ENCODE results near the gene HOXC11. TPM values are rescaled to one million over a fixed set of nuclear protein-coding genes. Genes with fewer than 3 reads are reported as not detected.

HOXC11 gene
- total RNA-seq, 2 experiments from 2014 or later, result not detected

GRCh38 chr12:53955036-53955775, 17.7 kb upstream of the HOXC11 start:
- Mint-ChIP-seq H3K36me3 (peaks cover 3% of the 10 kb centered on the region), H3K4me3 (no peak overlapping the region), H3K9me3 (no peaks in the 10 kb centered on the region), H3K27ac (no peak overlapping the region), H3K27me3 (peaks cover 86% of the 10 kb centered on the region), H3K4me1 (ENCODE audit: low read depth) (peaks cover 19% of the 10 kb centered on the region)
- POLR2A ChIA-PET, result no interaction called here
- intact Hi-C loops (cut with micrococcal nuclease), result no loop called here
- DNase-seq, result no peak
- CTCF ChIA-PET, result no interaction called here

GRCh38 chr12:53955776-53956250, 17.1 kb upstream of the HOXC11 start:
- peaks cover 3% of the 10 kb centered on the region for H3K36me3 Mint-ChIP-seq
- no peak overlapping the region for H3K4me3 Mint-ChIP-seq
- no peaks in the 10 kb centered on the region for H3K9me3 Mint-ChIP-seq
- H3K27me3 Mint-ChIP-seq, result peaks cover 84% of the 10 kb centered on the region
- no peak overlapping the region for H3K27ac Mint-ChIP-seq
- CTCF ChIA-PET, result no interaction called here
- intact Hi-C loops (cut with micrococcal nuclease), result loop anchor here (2.0 kb wide), 1 partner anchor 15 kb away; no protein-coding TSS in a partner anchor
- H3K4me1 Mint-ChIP-seq (ENCODE audit: low read depth), result peaks cover 20% of the 10 kb centered on the region
- POLR2A ChIA-PET, result no interaction called here
- no peak for DNase-seq

- DNase-seq, result no peak
- Mint-ChIP-seq H3K27ac (no peak overlapping the region), H3K4me1 (ENCODE audit: low read depth) (peaks cover 20% of the 10 kb centered on the region), H3K9me3 (no peaks in the 10 kb centered on the region), H3K4me3 (no peak overlapping the region), H3K27me3 (peaks cover 80% of the 10 kb centered on the region), H3K36me3 (peaks cover 3% of the 10 kb centered on the region)
- ChIA-PET CTCF (no interaction called here), POLR2A (no interaction called here)
- intact Hi-C loops (cut with micrococcal nuclease), result loop anchor here (2.0 kb wide), 1 partner anchor 14 kb away; no protein-coding TSS in a partner anchor
Observed at GRCh38 chr12:53956251-53956887, 16.6 kb upstream of the HOXC11 start.

- DNase-seq, result no peak
- peaks cover 21% of the 10 kb centered on the region for H3K4me1 Mint-ChIP-seq (ENCODE audit: low read depth)
Observed at GRCh38 chr12:53956914-53957536, 15.9 kb upstream of the HOXC11 start.

GRCh38 chr12:53958128-53958527, 14.8 kb upstream of the HOXC11 start:
- intact Hi-C loops (cut with micrococcal nuclease), result no loop called here
- Mint-ChIP-seq H3K27ac (no peak overlapping the region), H3K4me1 (ENCODE audit: low read depth) (peaks cover 20% of the 10 kb centered on the region), H3K27me3 (peaks cover 77% of the 10 kb centered on the region), H3K36me3 (peaks cover 3% of the 10 kb centered on the region), H3K9me3 (no peaks in the 10 kb centered on the region), H3K4me3 (no peak overlapping the region)
- ChIA-PET CTCF (interaction anchor here (1.0 to 1.1 kb wide), 2 partner anchors 49 to 243 kb away, joined by 3 to 4 read pairs; no protein-coding TSS in a partner anchor), POLR2A (no interaction called here)
- DNase-seq, result no peak

More at GRCh38 chr12:53956914-53957536, 15.9 kb upstream of the HOXC11 start:
- Mint-ChIP-seq H3K27me3 (peaks cover 79% of the 10 kb centered on the region), H3K27ac (no peak overlapping the region), H3K36me3 (peaks cover 3% of the 10 kb centered on the region), H3K4me3 (no peak overlapping the region), H3K9me3 (no peaks in the 10 kb centered on the region)
- POLR2A ChIA-PET, result no interaction called here
- intact Hi-C loops (cut with micrococcal nuclease), result loop anchor here (2.0 kb wide), 1 partner anchor 14 kb away; no protein-coding TSS in a partner anchor
- CTCF ChIA-PET, result no interaction called here

- Mint-ChIP-seq H3K27me3 (peaks cover 76% of the 10 kb centered on the region), H3K9me3 (no peaks in the 10 kb centered on the region), H3K4me1 (ENCODE audit: low read depth) (peaks cover 26% of the 10 kb centered on the region), H3K36me3 (no peaks in the 10 kb centered on the region), H3K27ac (no peak overlapping the region), H3K4me3 (no peak overlapping the region)
- POLR2A ChIA-PET, result no interaction called here
- no peak for DNase-seq
- CTCF ChIA-PET, result interaction anchor here (0.9 to 1.8 kb wide), 4 partner anchors 25 to 202 kb away, joined by 3 to 5 read pairs (median 3); partner anchors contain the start of gene HOXC10
- intact Hi-C loops (cut with micrococcal nuclease), result no loop called here
Observed at GRCh38 chr12:53959314-53959713, 13.6 kb upstream of the HOXC11 start.

- intact Hi-C loops (cut with micrococcal nuclease), result no loop called here
Observed at GRCh38 chr12:53960187-53961024, 12.5 kb upstream of the HOXC11 start.

GRCh38 chr12:53961025-53961761, 11.7 kb upstream of the HOXC11 start:
- Mint-ChIP-seq H3K4me3 (no peak overlapping the region), H3K9me3 (no peaks in the 10 kb centered on the region)
- POLR2A ChIA-PET, result no interaction called here

More at GRCh38 chr12:53960187-53961024, 12.5 kb upstream of the HOXC11 start:
- H3K36me3 Mint-ChIP-seq, result no peaks in the 10 kb centered on the region
- peaks cover 79% of the 10 kb centered on the region for H3K27me3 Mint-ChIP-seq
- no peaks in the 10 kb centered on the region for H3K9me3 Mint-ChIP-seq
- ChIA-PET CTCF (interaction anchor here (1.2 to 1.8 kb wide), 2 partner anchors 28 to 203 kb away, joined by 3 to 5 read pairs; no protein-coding TSS in a partner anchor), POLR2A (no interaction called here)
- H3K4me3 Mint-ChIP-seq, result peak overlapping the region; percentile 28
- DNase-seq, result no peak
- no peak overlapping the region for H3K27ac Mint-ChIP-seq
- peaks cover 34% of the 10 kb centered on the region for H3K4me1 Mint-ChIP-seq (ENCODE audit: low read depth)

GRCh38 chr12:53963005-53963404, 9.9 kb upstream of the HOXC11 start:
- intact Hi-C loops (cut with micrococcal nuclease), result no loop called here
- no peak for DNase-seq
- peaks cover 36% of the 10 kb centered on the region for H3K4me1 Mint-ChIP-seq (ENCODE audit: low read depth)
- H3K27me3 Mint-ChIP-seq, result peaks cover 80% of the 10 kb centered on the region
- no peaks in the 10 kb centered on the region for H3K9me3 Mint-ChIP-seq
- H3K36me3 Mint-ChIP-seq, result no peaks in the 10 kb centered on the region
- no peak overlapping the region for H3K27ac Mint-ChIP-seq
- ChIA-PET CTCF (interaction anchor here (1.0 kb wide), 1 partner anchor 238 kb away, joined by 5 read pairs; no protein-coding TSS in a partner anchor), POLR2A (interaction anchor here (0.5 to 1.0 kb wide), 2 partner anchors 9 to 257 kb away, joined by 3 to 5 read pairs; no protein-coding TSS in a partner anchor)
- no peak overlapping the region for H3K4me3 Mint-ChIP-seq

More at GRCh38 chr12:53961025-53961761, 11.7 kb upstream of the HOXC11 start:
- CTCF ChIA-PET, result interaction anchor here (1.2 kb wide), 1 partner anchor 27 kb away, joined by 3 read pairs; no protein-coding TSS in a partner anchor
- Mint-ChIP-seq H3K4me1 (ENCODE audit: low read depth) (peaks cover 36% of the 10 kb centered on the region), H3K36me3 (no peaks in the 10 kb centered on the region), H3K27me3 (peaks cover 78% of the 10 kb centered on the region), H3K27ac (no peak overlapping the region)
- no peak for DNase-seq
- intact Hi-C loops (cut with micrococcal nuclease), result no loop called here

- Mint-ChIP-seq H3K27me3 (peaks cover 80% of the 10 kb centered on the region), H3K4me1 (ENCODE audit: low read depth) (peaks cover 36% of the 10 kb centered on the region)
Observed at GRCh38 chr12:53963434-53964314, 9.3 kb upstream of the HOXC11 start.

More at GRCh38 chr12:53963434-53964314, 9.3 kb upstream of the HOXC11 start:
- CTCF ChIA-PET, result interaction anchor here (1.0 kb wide), 1 partner anchor 238 kb away, joined by 5 read pairs; no protein-coding TSS in a partner anchor
- DNase-seq, result no peak
- intact Hi-C loops (cut with micrococcal nuclease), result no loop called here
- POLR2A ChIA-PET, result interaction anchor here (1.0 kb wide), 1 partner anchor 10 kb away, joined by 3 read pairs; no protein-coding TSS in a partner anchor
- no peak overlapping the region for H3K27ac Mint-ChIP-seq
- no peak overlapping the region for H3K4me3 Mint-ChIP-seq
- H3K36me3 Mint-ChIP-seq, result no peaks in the 10 kb centered on the region
- H3K9me3 Mint-ChIP-seq, result no peaks in the 10 kb centered on the region

Data from activated CD4-positive, alpha-beta memory T cell treated with anti-CD3 and anti-CD28 coated beads for 36 hours (primary cell).